Esophagus squamous epithelium (tissue), 5 donors: Measurements from ENCODE around the gene HELB. TPM values are rescaled to one million over a fixed set of nuclear protein-coding genes. Genes with fewer than 3 reads are reported as not detected.

ENCODE experiments used
- DNase-seq: peaks from one replicate; lab custom pipeline; 2025; lab: John Stamatoyannopoulos, UW
- H3K27ac ChIP-seq, 4 donors: fragments of 200-600 bp; sonication (generic); one replicate each; pipeline ENCODE4 v1.5.1; 2016 to 2019; ENCODE audit warnings: mild to moderate bottlenecking in 1 of 4
- H3K27me3 ChIP-seq, 4 donors: fragments of 200-600 bp; sonication (generic); 1 replicate in 3 of 4; 2 replicates in 1 of 4; pipeline versions ENCODE4 v1.5.1 to v1.6.0; 2017 to 2021; ENCODE audit warnings: antibody characterized with exemption in 1 of 4
- H3K36me3 ChIP-seq, 3 donors: fragments of 200-600 bp; sonication (generic); one replicate each; pipeline ENCODE4 v1.5.1; 2016 to 2019
- H3K4me1 ChIP-seq, 3 donors: fragments of 200-600 bp; sonication (generic); one replicate each; pipeline ENCODE4 v1.5.1; 2017 to 2019
- H3K4me3 ChIP-seq, 4 donors: fragments of 200-600 bp; sonication (generic); 1 replicate in 3 of 4; 2 replicates in 1 of 4; pipeline ENCODE4 v1.5.1; 2016 to 2019; ENCODE audit warnings: mild to moderate bottlenecking in 2 of 4, moderate library complexity in 1 of 4
- H3K9me3 ChIP-seq, 3 donors: fragments of 200-600 bp; sonication (generic); one replicate each; pipeline ENCODE4 v1.5.1; 2016 to 2019
- CTCF ChIP-seq, 6 experiments: fragments of 450-650 bp in 4 of 6; fragments of 200-600 bp in 2 of 6; sonication (generic) in 2 of 6; IDR thresholded peaks; one replicate each; pipeline ENCODE4 v1.5.1; 2016 to 2019; ENCODE audit warnings: antibody characterized with exemption in 6 of 6, mild to moderate bottlenecking in 4 of 6, moderate library complexity in 4 of 6
- POLR2A ChIP-seq, 4 donors: fragments of 450-650 bp; IDR thresholded peaks; one replicate each; pipeline ENCODE4 v1.6.1; 2017; ENCODE audit warnings: antibody characterized with exemption in 4 of 4, mild to moderate bottlenecking in 4 of 4, moderate library complexity in 3 of 4
- WGBS, 2 donors: methylation state at CpG; one replicate each; pipeline ENCODE4 v1.1.5; 2018; 5-methylcytosine and 5-hydroxymethylcytosine counted together
- intact Hi-C: fragments of 100-400 bp; cut with DNase I; formaldehyde crosslinking; loops from one replicate; pipeline ENCODE4 v1.15.0; 2022
- total RNA-seq, 4 donors: library from RNA; depleted of rRNA; stranded (reverse); fragments of >200 nt; gene quantifications; one replicate each; pipeline ENCODE4 v1.1.0, GENCODE V29; 2016
- donor health status: DM: yes; HTN: yes; CAD: no.

HELB gene
- total RNA-seq, 4 donors from 2014 or later: 0.76 to 5.3 (median 1.8) TPM

- no peaks in the 10 kb centered on the region for H3K4me1 ChIP-seq
- H3K27ac ChIP-seq: no peak overlapping the region
- TF ChIP-seq POLR2A (IDR thresholded peaks at IDR 0.05) (no peak), CTCF (IDR thresholded peaks at IDR 0.05) (no peak)
- DNase-seq: no peak
- H3K36me3 ChIP-seq: no peaks in the 10 kb centered on the region
- H3K27me3 ChIP-seq: no peaks in the 10 kb centered on the region
- no peak overlapping the region for H3K4me3 ChIP-seq
- H3K9me3 ChIP-seq: no peaks in the 10 kb centered on the region
- 93 to 98% methylated on average over 3 of the region's 4 CpGs for WGBS, 2 donors
- intact Hi-C loops: no loop called here
Measured at GRCh38 chr12:66361703-66362102, 59.4 kb downstream of the HELB start.

DNA sequence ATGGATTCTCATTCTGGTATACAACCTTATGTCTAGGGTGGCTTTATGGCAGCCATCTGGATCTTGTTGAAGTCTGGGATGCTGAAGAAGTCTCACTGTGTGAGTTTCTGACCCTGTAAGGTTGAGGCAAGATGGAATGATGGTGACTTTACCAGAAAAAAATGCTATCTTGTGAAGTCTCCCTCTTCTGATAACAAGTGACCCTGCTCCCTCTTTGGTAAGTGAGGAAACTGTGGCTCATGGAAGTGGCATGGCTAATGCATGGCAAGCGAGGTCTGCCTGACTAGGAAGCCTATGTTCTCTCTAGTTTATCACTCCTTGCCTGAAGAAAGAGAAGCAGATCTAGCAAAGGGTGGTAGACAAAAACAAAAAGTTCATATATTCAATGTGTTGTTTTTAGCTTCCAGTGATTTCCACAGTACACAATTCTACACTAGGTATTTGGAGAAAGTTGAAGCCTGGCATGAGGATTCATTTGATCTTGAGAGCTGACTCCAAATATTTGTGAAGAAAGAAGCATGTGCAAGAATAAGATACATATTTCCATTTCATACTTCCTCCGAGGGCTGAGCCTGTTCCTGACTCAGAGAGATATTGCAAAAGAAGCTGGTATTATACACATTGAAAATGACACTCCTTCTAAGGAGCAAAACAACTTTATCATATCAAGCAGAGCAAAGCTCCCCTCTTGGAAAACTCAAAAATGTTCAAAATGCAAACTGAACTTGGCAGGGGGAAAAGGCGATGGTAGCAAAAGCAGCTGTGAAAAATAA, 63.6 kb downstream of the HELB start:
- H3K27ac ChIP-seq: no peak overlapping the region
- H3K9me3 ChIP-seq: no peaks in the 10 kb centered on the region
- no peak overlapping the region for H3K4me3 ChIP-seq
- TF ChIP-seq POLR2A (IDR thresholded peaks at IDR 0.05) (no peak), CTCF (IDR thresholded peaks at IDR 0.05) (no peak)
- H3K27me3 ChIP-seq: no peaks in the 10 kb centered on the region
- intact Hi-C loops: no loop called here
- no peaks in the 10 kb centered on the region for H3K4me1 ChIP-seq
- 69 to 77% methylated on average over 3 of the region's 3 CpGs for WGBS, 2 donors
- no peak for DNase-seq
- H3K36me3 ChIP-seq: no peaks in the 10 kb centered on the region

DNA sequence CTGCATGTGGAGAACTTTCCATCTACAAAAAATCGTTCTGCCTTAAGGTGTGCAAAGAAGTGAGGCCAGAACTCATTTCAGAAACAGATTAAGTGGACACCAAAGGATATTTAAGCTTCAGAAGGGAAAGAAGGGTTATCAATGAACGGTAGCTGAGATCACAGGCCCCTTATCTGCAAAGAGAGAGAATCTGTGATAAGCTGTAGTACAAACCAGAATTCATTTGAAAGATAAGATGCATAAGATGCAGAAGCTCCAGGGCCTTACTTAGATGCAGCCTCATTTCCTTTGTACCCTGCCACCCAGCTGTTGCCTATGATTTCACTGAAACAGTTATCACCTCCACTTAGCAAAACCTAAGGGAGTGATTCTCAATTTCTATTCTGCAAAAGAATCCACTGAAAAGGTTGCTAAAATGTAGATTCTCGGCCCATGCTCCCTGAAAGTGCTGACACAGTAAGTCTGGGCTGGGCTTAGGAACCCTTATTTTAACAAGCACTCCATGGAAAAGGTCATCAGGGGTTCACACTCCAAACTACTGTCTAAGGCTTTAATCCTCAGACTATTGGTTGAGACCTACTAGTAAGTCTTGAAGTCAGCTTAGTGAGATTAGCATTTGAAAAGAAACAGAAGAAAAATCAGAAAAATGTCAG, 64.8 kb downstream of the HELB start:
- Histone ChIP-seq H3K27me3 (no peaks in the 10 kb centered on the region), H3K4me1 (no peaks in the 10 kb centered on the region), H3K36me3 (no peaks in the 10 kb centered on the region), H3K4me3 (no peak overlapping the region), H3K9me3 (no peaks in the 10 kb centered on the region), H3K27ac (no peak overlapping the region)
- no peak for DNase-seq
- WGBS, 2 donors: 66 to 69% methylated on average over 3 of the region's 3 CpGs
- intact Hi-C loops: no loop called here
- TF ChIP-seq POLR2A (IDR thresholded peaks at IDR 0.05) (no peak), CTCF (IDR thresholded peaks at IDR 0.05) (no peak)

- TF ChIP-seq POLR2A (IDR thresholded peaks at IDR 0.05) (no peak), CTCF (IDR thresholded peaks at IDR 0.05) (no peak)
- Histone ChIP-seq H3K36me3 (no peaks in the 10 kb centered on the region), H3K4me1 (no peaks in the 10 kb centered on the region), H3K9me3 (no peaks in the 10 kb centered on the region), H3K27me3 (no peaks in the 10 kb centered on the region), H3K27ac (no peak overlapping the region), H3K4me3 (no peak overlapping the region)
- no peak for DNase-seq
- 59 to 73% methylated on average over 2 of the region's 2 CpGs for WGBS, 2 donors
- intact Hi-C loops: no loop called here
Measured at GRCh38 chr12:66371982-66372381, 69.7 kb downstream of the HELB start.

DNA sequence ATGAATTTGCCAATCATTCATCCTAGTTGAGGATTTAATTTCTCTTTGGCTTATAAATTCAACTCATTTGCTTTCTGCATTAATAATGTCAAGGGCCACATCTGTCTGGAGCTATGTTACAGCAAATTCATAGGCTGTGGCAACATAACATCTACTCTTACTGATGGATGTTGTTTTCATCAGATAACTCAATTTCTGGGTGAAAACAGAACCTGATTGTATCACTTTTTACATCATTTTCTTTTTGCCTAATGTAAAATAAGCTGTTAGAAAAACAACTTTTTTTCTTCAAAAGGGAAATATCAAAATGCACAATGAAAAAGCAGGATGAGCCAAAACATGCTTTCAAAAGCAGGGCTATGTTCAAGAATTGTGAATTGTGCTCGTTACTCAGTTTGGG, 73.3 kb downstream of the HELB start:
- Histone ChIP-seq H3K9me3 (no peaks in the 10 kb centered on the region), H3K27me3 (no peaks in the 10 kb centered on the region), H3K4me1 (no peaks in the 10 kb centered on the region), H3K27ac (no peak overlapping the region), H3K36me3 (peaks cover 0 to 6% (median 0%) of the 10 kb centered on the region in 3 donors), H3K4me3 (no peak overlapping the region)
- TF ChIP-seq POLR2A (IDR thresholded peaks at IDR 0.05) (no peak), CTCF (IDR thresholded peaks at IDR 0.05) (no peak)
- intact Hi-C loops: no loop called here
- no peak for DNase-seq
- WGBS, 2 donors: 84 to 89% methylated on average over 1 of the region's 1 CpG
